Common myeloid progenitor, CD34-positive (primary cell): Measurements from ENCODE around the gene EMP1.
A peak's percentile ranks its signal among the peaks of the same experiment; 100 is the strongest.

Experiments
- CTCF ChIA-PET: fragments of 350-600 bp; sonication (Branson Sonifier 250); formaldehyde crosslinking; loops from one replicate; lab custom pipeline; 2021; ENCODE audit warnings: antibody characterized with exemption; lab: Charles Lee
- POLR2A ChIA-PET: fragments of 350-600 bp; sonication (Branson Sonifier 250); formaldehyde crosslinking; loops from one replicate; lab custom pipeline; 2021; ENCODE audit warnings: antibody characterized with exemption; lab: Charles Lee
- DNase-seq, 3 donors: peaks; one replicate each; pipeline versions ENCODE4 v3.0.0 to v3.0.0-alpha.2; 2013
- H3K27ac ChIP-seq, 2 experiments: 1 replicate in 1 of 2; 2 replicates in 1 of 2; pipeline ENCODE4 v1.7.0; 2013; ENCODE audit warnings: inconsistent platforms in 2 of 2, low read length in 2 of 2, mild to moderate bottlenecking in 2 of 2, low read depth in 1 of 2, moderate library complexity in 1 of 2; ENCODE audit not compliant: severe bottlenecking in 2 of 2, insufficient read depth in 1 of 2, poor library complexity in 1 of 2
- H3K27me3 ChIP-seq, 5 experiments: replicated peaks in 2 of 5; 1 replicate in 3 of 5; 2 replicates in 2 of 5; pipeline versions ENCODE4 v1.6.1 to v1.7.0; 2013; ENCODE audit warnings: low read length in 4 of 5, mild to moderate bottlenecking in 2 of 5, moderate library complexity in 2 of 5, inconsistent platforms in 1 of 5; ENCODE audit not compliant: insufficient read depth in 5 of 5, control insufficient read depth in 4 of 5
- H3K36me3 ChIP-seq, 4 experiments: 1 replicate in 2 of 4; 2 replicates in 2 of 4; pipeline versions ENCODE4 v1.6.1 to v1.7.0; 2013; ENCODE audit warnings: low read length in 3 of 4, control low read depth in 1 of 4, mild to moderate bottlenecking in 1 of 4; ENCODE audit not compliant: control insufficient read depth in 4 of 4, insufficient read depth in 4 of 4
- H3K4me1 ChIP-seq, 4 experiments: 1 replicate in 3 of 4; 2 replicates in 1 of 4; pipeline versions ENCODE4 v1.6.1 to v1.7.1; 2013; ENCODE audit warnings: low read length in 3 of 4, mild to moderate bottlenecking in 3 of 4, control low read depth in 1 of 4, inconsistent platforms in 1 of 4, moderate library complexity in 1 of 4; ENCODE audit not compliant: control insufficient read depth in 4 of 4, insufficient read depth in 4 of 4; ENCODE audit errors: control extremely low read depth in 1 of 4
- H3K4me3 ChIP-seq, 7 experiments: 1 replicate in 4 of 7; 2 replicates in 3 of 7; pipeline versions ENCODE4 v1.5.1 to v1.7.0; 2013; ENCODE audit warnings: mild to moderate bottlenecking in 7 of 7, low read length in 6 of 7, moderate library complexity in 6 of 7, inconsistent platforms in 2 of 7, low read depth in 2 of 7, control low read depth in 1 of 7; ENCODE audit not compliant: insufficient read depth in 4 of 7, control insufficient read depth in 1 of 7; ENCODE audit errors: extremely low read depth in 1 of 7
- H3K9me3 ChIP-seq, 5 experiments: 1 replicate in 4 of 5; 2 replicates in 1 of 5; pipeline versions ENCODE4 v1.6.1 to v1.7.1; 2013; ENCODE audit warnings: low read length in 4 of 5, mild to moderate bottlenecking in 2 of 5, inconsistent platforms in 1 of 5, low read depth in 1 of 5, moderate library complexity in 1 of 5; ENCODE audit not compliant: control insufficient read depth in 4 of 5, insufficient read depth in 2 of 5; ENCODE audit errors: control extremely low read depth in 1 of 5
- WGBS: methylation state at CpG from one replicate; pipeline ENCODE4 v1.1.5; 2013; ENCODE audit not compliant: insufficient coverage; 5-methylcytosine and 5-hydroxymethylcytosine counted together

The EMP1 gene

GRCh38 chr12:13171921-13172859 lies 24.3 kb upstream of the EMP1 start:
- 94% methylated on average over 10 of the region's 14 CpGs for WGBS
- Histone ChIP-seq H3K27ac (no peak overlapping the region), H3K9me3 (peaks cover 0 to 4% (median 0%) of the 10 kb centered on the region in 5 experiments), H3K36me3 (no peaks in the 10 kb centered on the region), H3K27me3 (no peaks in the 10 kb centered on the region), H3K4me3 (no peak overlapping the region), H3K4me1 (peaks cover 5 to 59% (median 47%) of the 10 kb centered on the region in 4 experiments)
- POLR2A ChIA-PET, result no interaction called here
- CTCF ChIA-PET, result interaction anchor here (0.9 to 3.3 kb wide), 5 partner anchors 7 to 121 kb away, joined by 3 to 12 read pairs (median 3); no protein-coding TSS in a partner anchor
- no peak for DNase-seq

- POLR2A ChIA-PET, result interaction anchor here (1.0 kb wide), 1 partner anchor 25 kb away, joined by 5 read pairs; no protein-coding TSS in a partner anchor
- no peak overlapping the region for H3K27ac ChIP-seq
Observed at GRCh38 chr12:13173012-13173932, 23.3 kb upstream of the EMP1 start.

GRCh38 chr12:13175499-13175898 lies 21.0 kb upstream of the EMP1 start:
- no peaks in the 10 kb centered on the region for H3K36me3 ChIP-seq
- H3K27me3 ChIP-seq, result no peaks in the 10 kb centered on the region
- ChIA-PET CTCF (interaction anchor here (0.8 to 1.5 kb wide), 3 partner anchors 22 to 75 kb away, joined by 3 to 4 read pairs (median 4); no protein-coding TSS in a partner anchor), POLR2A (no interaction called here)
- H3K4me1 ChIP-seq, result peaks cover 4 to 74% (median 65%) of the 10 kb centered on the region in 4 experiments
- no peak overlapping the region for H3K4me3 ChIP-seq
- no peak for DNase-seq
- no peak overlapping the region for H3K27ac ChIP-seq
- 100% methylated on average over 3 of the region's 4 CpGs for WGBS
- H3K9me3 ChIP-seq, result no peaks in the 10 kb centered on the region

More at GRCh38 chr12:13173012-13173932, 23.3 kb upstream of the EMP1 start:
- H3K36me3 ChIP-seq, result no peaks in the 10 kb centered on the region
- 38% methylated on average over 10 of the region's 12 CpGs for WGBS
- H3K4me3 ChIP-seq, result peak overlapping the region in 1 of 7 experiments; percentile 8
- peaks cover 5 to 66% (median 56%) of the 10 kb centered on the region in 4 experiments for H3K4me1 ChIP-seq
- H3K9me3 ChIP-seq, result no peaks in the 10 kb centered on the region
- CTCF ChIA-PET, result interaction anchor here (1.2 to 1.6 kb wide), 3 partner anchors 8 to 12 kb away, joined by 3 to 5 read pairs (median 3); no protein-coding TSS in a partner anchor
- H3K27me3 ChIP-seq, result no peaks in the 10 kb centered on the region
- DNase-seq, result peak; percentile 49 to 87 (median 81)

GRCh38 chr12:13176256-13176655 lies 20.3 kb upstream of the EMP1 start:
- 98% methylated on average over 4 of the region's 4 CpGs for WGBS
- Histone ChIP-seq H3K4me3 (no peak overlapping the region), H3K27ac (no peak overlapping the region), H3K4me1 (peaks cover 4 to 82% (median 68%) of the 10 kb centered on the region in 4 experiments), H3K9me3 (no peaks in the 10 kb centered on the region), H3K36me3 (no peaks in the 10 kb centered on the region), H3K27me3 (no peaks in the 10 kb centered on the region)
- DNase-seq, result no peak
- POLR2A ChIA-PET, result no interaction called here
- CTCF ChIA-PET, result interaction anchor here (0.9 to 1.5 kb wide), 3 partner anchors 19 to 35 kb away, joined by 3 to 4 read pairs (median 4); no protein-coding TSS in a partner anchor

GRCh38 chr12:13177373-13177772 lies 19.2 kb upstream of the EMP1 start:
- Histone ChIP-seq H3K27me3 (no peaks in the 10 kb centered on the region), H3K27ac (no peak overlapping the region), H3K9me3 (no peaks in the 10 kb centered on the region), H3K4me3 (no peak overlapping the region), H3K4me1 (peaks cover 6 to 82% (median 71%) of the 10 kb centered on the region in 4 experiments), H3K36me3 (no peaks in the 10 kb centered on the region)
- DNase-seq, result no peak
- ChIA-PET CTCF (interaction anchor here (0.9 to 1.0 kb wide), 2 partner anchors 18 to 72 kb away, joined by 3 read pairs; no protein-coding TSS in a partner anchor), POLR2A (no interaction called here)
- WGBS, result no CpG with 5 or more reads among the region's 4 CpGs

- Histone ChIP-seq H3K27ac (no peak overlapping the region), H3K36me3 (no peaks in the 10 kb centered on the region), H3K27me3 (no peaks in the 10 kb centered on the region), H3K9me3 (no peaks in the 10 kb centered on the region), H3K4me1 (peaks cover 6 to 81% (median 68%) of the 10 kb centered on the region in 4 experiments), H3K4me3 (no peak overlapping the region)
- CTCF ChIA-PET, result interaction anchor here (0.7 to 2.6 kb wide), 6 partner anchors 7 to 73 kb away, joined by 3 to 13 read pairs (median 4); partner anchors contain the start of gene EMP1
- WGBS, result 96% methylated on average over 4 of the region's 4 CpGs
- no peak for DNase-seq
- POLR2A ChIA-PET, result no interaction called here
Observed at GRCh38 chr12:13177906-13178305, 18.6 kb upstream of the EMP1 start.
